ENCODE data around the gene CERS4.

DNA sequence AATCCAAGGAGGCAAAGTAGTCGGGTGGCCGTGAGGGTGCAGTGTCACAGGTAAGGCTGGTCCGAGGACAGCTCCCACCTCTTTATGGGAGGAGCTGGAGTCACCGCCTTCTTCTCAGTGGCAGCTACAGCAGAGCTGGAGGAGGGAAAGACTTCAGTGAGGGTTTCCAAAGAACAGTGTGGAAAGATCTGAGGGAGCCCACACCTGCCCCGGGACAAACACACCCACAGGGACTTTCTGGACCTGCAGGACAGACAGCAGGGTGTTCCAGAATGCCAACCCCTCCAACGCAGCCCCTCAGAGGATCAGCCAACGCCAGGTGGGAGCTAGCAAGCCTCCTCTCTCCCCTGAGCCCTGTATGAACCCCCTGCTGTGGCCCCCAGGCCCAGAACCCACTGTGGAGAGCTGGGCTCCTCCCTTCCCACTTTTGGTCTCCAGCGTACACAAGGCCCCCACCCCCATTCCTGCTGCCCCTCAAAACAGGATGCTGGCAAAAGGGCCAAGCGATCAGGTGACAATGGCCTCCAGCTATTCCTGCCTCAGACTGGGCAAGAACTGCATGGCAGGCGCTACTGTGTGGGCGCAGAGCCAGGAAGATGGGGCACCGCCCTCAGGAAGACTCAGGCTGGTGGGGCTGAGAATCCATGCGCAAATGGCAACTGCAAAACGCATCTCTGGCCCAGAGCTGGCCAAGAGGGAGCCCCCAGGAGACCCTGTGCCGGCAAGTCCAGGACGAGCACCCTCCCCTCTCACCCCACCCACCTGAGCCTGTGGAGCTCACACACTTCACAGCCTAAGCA, 102.5 kb downstream of the CERS4 start:
- TF ChIP-seq, protein P1, sequence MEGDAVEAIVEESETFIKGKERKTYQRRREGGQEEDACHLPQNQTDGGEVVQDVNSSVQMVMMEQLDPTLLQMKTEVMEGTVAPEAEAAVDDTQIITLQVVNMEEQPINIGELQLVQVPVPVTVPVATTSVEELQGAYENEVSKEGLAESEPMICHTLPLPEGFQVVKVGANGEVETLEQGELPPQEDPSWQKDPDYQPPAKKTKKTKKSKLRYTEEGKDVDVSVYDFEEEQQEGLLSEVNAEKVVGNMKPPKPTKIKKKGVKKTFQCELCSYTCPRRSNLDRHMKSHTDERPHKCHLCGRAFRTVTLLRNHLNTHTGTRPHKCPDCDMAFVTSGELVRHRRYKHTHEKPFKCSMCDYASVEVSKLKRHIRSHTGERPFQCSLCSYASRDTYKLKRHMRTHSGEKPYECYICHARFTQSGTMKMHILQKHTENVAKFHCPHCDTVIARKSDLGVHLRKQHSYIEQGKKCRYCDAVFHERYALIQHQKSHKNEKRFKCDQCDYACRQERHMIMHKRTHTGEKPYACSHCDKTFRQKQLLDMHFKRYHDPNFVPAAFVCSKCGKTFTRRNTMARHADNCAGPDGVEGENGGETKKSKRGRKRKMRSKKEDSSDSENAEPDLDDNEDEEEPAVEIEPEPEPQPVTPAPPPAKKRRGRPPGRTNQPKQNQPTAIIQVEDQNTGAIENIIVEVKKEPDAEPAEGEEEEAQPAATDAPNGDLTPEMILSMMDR (IDR thresholded peaks at IDR 0.05) = no peak
- TF ChIP-seq EP300 (IDR thresholded peaks at IDR 0.05) (no peak), POLR2AphosphoS5 (IDR thresholded peaks at IDR 0.05) (no peak)
